K562 (cell line): Measurements from ENCODE around the gene SLC25A10. TPM values are rescaled to one million over a fixed set of nuclear protein-coding genes. Genes with fewer than 3 reads are reported as not detected.

ENCODE experiments used
- ATAC-seq: fragments of 200-7000 bp; cut with Tn5 transposase; 3 replicates; pipeline ENCODE4 v1.9.1; 2020; ENCODE audit warnings: moderate library complexity
- BruUV-seq: library from RNA; stranded (reverse); fragments of 400-500 nt; replicated peaks from 2 replicates; lab custom pipeline; 2021; lab: Mats Ljungman, UMichigan
- CTCF ChIA-PET: fragments of 300-600 bp; formaldehyde crosslinking; extraction: SDS; loops from one replicate; lab custom pipeline; 2021; ENCODE audit warnings: low intra/inter-chr PET ratio; lab: Yijun Ruan, JAX
- POLR2A ChIA-PET: fragments of 300-600, 350-650 bp; sonication (Branson Sonifier 250); formaldehyde crosslinking; extraction: SDS; loops from one replicate; lab custom pipeline; 2021; ENCODE audit warnings: antibody characterized with exemption, inconsistent platforms; lab: Yijun Ruan, JAX
- DNase-seq, 4 experiments: peaks; one replicate each; pipeline versions ENCODE4 v3.0.0 to v3.0.0-alpha.2; 2011 to 2018; ENCODE audit warnings: low spot score in 3 of 4, mixed read lengths in 3 of 4; ENCODE audit errors: extremely low read depth in 1 of 4
- FAIRE-seq: peaks from 2 replicates; lab custom pipeline; 2011; peaks lifted over from hg19 to GRCh38; lab: Jason Lieb, UNC
- H2AFZ ChIP-seq: 2 replicates; pipeline ENCODE4 v1.6.0; 2011; ENCODE audit warnings: low read depth, low read length, control low read depth, inconsistent platforms
- H3K27ac ChIP-seq: fragments of 200-600 bp; 3 replicates; pipeline ENCODE4 v1.8.0; 2011; ENCODE audit warnings: low read depth, mild to moderate bottlenecking, control low read depth, inconsistent platforms, low read length, moderate library complexity, mixed read lengths; ENCODE audit errors: extremely low read depth
- H3K27me3 ChIP-seq, 2 experiments: fragments of 300-600 bp in 1 of 2; 2 replicates in 1 of 2; 3 replicates in 1 of 2; pipeline versions ENCODE4 v1.6.0 to v1.8.0; 2011; ENCODE audit warnings: inconsistent platforms in 2 of 2, low read length in 2 of 2, mild to moderate bottlenecking in 1 of 2, mixed read lengths in 1 of 2, moderate library complexity in 1 of 2; ENCODE audit not compliant: control insufficient read depth in 2 of 2, insufficient read depth in 2 of 2
- H3K36me3 ChIP-seq: fragments of 300-600 bp; 3 replicates; pipeline ENCODE4 v1.8.0; 2011; ENCODE audit warnings: mild to moderate bottlenecking, low read length, inconsistent platforms; ENCODE audit not compliant: control insufficient read depth, insufficient read depth
- H3K4me1 ChIP-seq, 2 experiments: fragments of 200-600 bp in 1 of 2; replicated peaks in 1 of 2; 2 replicates in 1 of 2; 3 replicates in 1 of 2; pipeline versions ENCODE4 v1.5.1 to v1.8.0; 2011; ENCODE audit warnings: inconsistent platforms in 2 of 2, low read length in 2 of 2, mild to moderate bottlenecking in 1 of 2, mixed read lengths in 1 of 2, moderate library complexity in 1 of 2; ENCODE audit not compliant: control insufficient read depth in 2 of 2, insufficient read depth in 2 of 2
- H3K4me2 ChIP-seq: 2 replicates; pipeline ENCODE4 v1.6.1; 2011; ENCODE audit warnings: low read length, control low read depth, inconsistent platforms, mixed read lengths; ENCODE audit not compliant: insufficient read depth
- H3K4me3 ChIP-seq: fragments of 200-600 bp; sonication (generic), shearing (Covaris generic); 2 replicates; pipeline ENCODE4 v1.5.1; 2016; ENCODE audit warnings: control low read depth, inconsistent platforms
- H3K79me2 ChIP-seq: fragments of 200-600 bp; 3 replicates; pipeline ENCODE4 v1.8.0; 2011; ENCODE audit warnings: low read length, inconsistent platforms; ENCODE audit not compliant: control insufficient read depth, insufficient read depth
- H3K9ac ChIP-seq, 2 experiments: 2 replicates each; pipeline versions ENCODE4 v1.6.0 to v1.6.1; 2011; ENCODE audit warnings: low read depth in 2 of 2, low read length in 2 of 2, control low read depth in 1 of 2, inconsistent platforms in 1 of 2, mild to moderate bottlenecking in 1 of 2, mixed read lengths in 1 of 2; ENCODE audit not compliant: insufficient read depth in 1 of 2
- H3K9me1 ChIP-seq: one replicate; pipeline ENCODE4 v1.6.0; 2011; ENCODE audit warnings: inconsistent platforms, mild to moderate bottlenecking, low read length, moderate library complexity; ENCODE audit not compliant: control insufficient read depth, insufficient read depth
- H3K9me3 ChIP-seq: replicated peaks from 2 replicates; pipeline ENCODE4 v1.5.1; 2011; ENCODE audit warnings: low read depth, low read length, inconsistent platforms; ENCODE audit not compliant: control insufficient read depth, insufficient read depth
- H4K20me1 ChIP-seq: replicated peaks from 2 replicates; pipeline ENCODE4 v1.6.1; 2011; ENCODE audit warnings: low read length, inconsistent platforms, mixed read lengths; ENCODE audit not compliant: control insufficient read depth, insufficient read depth
- CBX8 ChIP-seq: fragments of 200-600 bp; sonication (generic); IDR thresholded peaks from 2 replicates; pipeline ENCODE4 v1.6.1; 2012; ENCODE audit warnings: borderline replicate concordance, mixed run types, low read depth, mild to moderate bottlenecking, moderate library complexity, mixed read lengths, low read length, control low read depth, inconsistent platforms; ENCODE audit not compliant: poor library complexity, severe bottlenecking; ENCODE audit errors: extremely low read depth
- ELF4 ChIP-seq: fragments of 450-650 bp; formaldehyde crosslinking; IDR thresholded peaks from 2 replicates; pipeline ENCODE4 v1.4.0; 2022; ENCODE audit warnings: missing genetic modification characterization
- FOXK1 ChIP-seq: sonication (generic); formaldehyde crosslinking; IDR thresholded peaks from 2 replicates; pipeline ENCODE4 v1.8.0; 2022; ENCODE audit warnings: missing genetic modification reagents, mild to moderate bottlenecking, borderline replicate concordance
- ILF3 ChIP-seq: fragments of 450-650 bp; IDR thresholded peaks from 2 replicates; pipeline ENCODE4 v1.6.1; 2018; ENCODE audit warnings: antibody characterized with exemption, mild to moderate bottlenecking, moderate library complexity, borderline replicate concordance
- JUNB ChIP-seq: fragments of 450-650 bp; formaldehyde crosslinking; conservative IDR thresholded peaks from 2 replicates; pipeline ENCODE4 v1.4.0; 2020; ENCODE audit warnings: mild to moderate bottlenecking
- MIER1 ChIP-seq: fragments of 450-650 bp; IDR thresholded peaks from 2 replicates; pipeline ENCODE4 v1.6.1; 2016; ENCODE audit warnings: antibody characterized with exemption, mild to moderate bottlenecking, low read depth
- RBFOX2 ChIP-seq: fragments of 200-400 bp; formaldehyde crosslinking; IDR thresholded peaks from 2 replicates; pipeline ENCODE4 v1.6.1; 2017; ENCODE audit warnings: low read depth, mild to moderate bottlenecking, low read length, moderate library complexity
- TSC22D4 ChIP-seq: fragments of 450-650 bp; IDR thresholded peaks from 2 replicates; pipeline ENCODE4 v1.6.1; 2016; ENCODE audit warnings: missing genetic modification characterization, missing biosample characterization, control low read depth
- YBX1 ChIP-seq: fragments of 450-650 bp; IDR thresholded peaks from 2 replicates; pipeline ENCODE4 v1.7.1; 2016; ENCODE audit warnings: mild to moderate bottlenecking
- ZBTB33 ChIP-seq: sonication (generic); formaldehyde crosslinking; IDR thresholded peaks from 2 replicates; pipeline ENCODE4 v1.8.1; 2023; ENCODE audit warnings: mild to moderate bottlenecking, missing genetic modification reagents
- ZBTB43 ChIP-seq: sonication (generic); formaldehyde crosslinking; IDR thresholded peaks from 2 replicates; pipeline ENCODE4 v1.8.0; 2023; ENCODE audit warnings: mild to moderate bottlenecking, missing genetic modification reagents
- ZBTB7A ChIP-seq: IDR thresholded peaks from 2 replicates; pipeline ENCODE4 v1.6.1; 2011; ENCODE audit warnings: low read depth, mild to moderate bottlenecking, low read length, moderate library complexity, borderline replicate concordance; ENCODE audit not compliant: control insufficient read depth
- ZFPM2 ChIP-seq: fragments of 250-450 bp; sonication (Bioruptor Pico); IDR thresholded peaks from 2 replicates; pipeline ENCODE4 v1.5.1; 2022; ENCODE audit warnings: mild to moderate bottlenecking
- ZNF3 ChIP-seq: fragments of 250-450 bp; sonication (Bioruptor Pico); IDR thresholded peaks from 2 replicates; pipeline ENCODE4 v1.5.0; 2021; ENCODE audit warnings: mild to moderate bottlenecking, moderate library complexity
- whole genome bisulfite sequencing: fragments of 100-300 bp; shearing (Covaris generic); methylation state at CpG from one replicate; pipeline ENCODE4 v1.1.6; 2016; ENCODE audit warnings: low coverage, mixed read lengths; ENCODE audit not compliant: insufficient coverage; ENCODE audit errors: missing lambda C conversion rate; 5-methylcytosine and 5-hydroxymethylcytosine counted together
- in situ Hi-C: fragments of 300-500 bp; cut with MboI; formaldehyde crosslinking; loops from 4 replicates; pipeline ENCODE4 v1.15.0; 2018; ENCODE audit warnings: inconsistent platforms, mixed read lengths
- intact Hi-C: fragments of 100-400 bp; cut with micrococcal nuclease; formaldehyde crosslinking; loops from 2 replicates; pipeline ENCODE4 v1.14.2; 2022
- polyA plus RNA-seq, 8 experiments: library from polyadenylated mRNA; depleted of rRNA in 4 of 8; stranded (reverse) in 5 of 8; unstranded in 3 of 8; fragments of >200 nt; fragmentation: Nextera tagmentation in 2 of 8; fragmentation: Illumina TruSeq in 1 of 8; extraction: Ambion mirVana in 2 of 8; extraction: Trizol in 1 of 8; gene quantifications; 2 replicates each; pipeline versions ENCODE4 v1.2.1 to v1.2.3, GENCODE V29; 2011 to 2014; ENCODE audit warnings: inconsistent platforms in 1 of 8, missing spikeins in 1 of 8
- total RNA-seq, 7 experiments: library from RNA; depleted of rRNA in 6 of 7; stranded (reverse); fragments of >200 nt in 6 of 7; fragmentation: Illumina TruSeq in 2 of 7; extraction: Trizol in 2 of 7; gene quantifications; 2 replicates each; pipeline versions ENCODE4 v1.2.1 to v1.2.3, GENCODE V29; 2011 to 2021; ENCODE audit warnings: low replicate concordance in 1 of 7

SLC25A10 gene
- total and polyA plus RNA-seq, 9 of the 15 experiments (the other 6 are each of a cell fraction or from before 2014, with no cell fraction given): 0.10 to 85.6 (median 34.3) TPM

GRCh38 chr17:81695801-81696200 is 16.3 kb upstream of the SLC25A10 start:
- CTCF ChIA-PET: no interaction called here
- H3K9me3 ChIP-seq: no peaks in the 10 kb centered on the region
- H4K20me1 ChIP-seq: 0 out of 2 replicates have a peak, but pooled peaks cover 5% of the 10 kb centered on the region
- DNase-seq: no peak
- H2AFZ ChIP-seq: no peak overlapping the region
- no peaks in the 10 kb centered on the region for H3K27me3 ChIP-seq
- in situ Hi-C loops: no loop called here
- no peak overlapping the region for H3K4me3 ChIP-seq
- no TSS peak for BruUV-seq
- POLR2A ChIA-PET: interaction anchor here (0.6 to 2.4 kb wide), 5 partner anchors 11 to 29 kb away, joined by 3 to 24 read pairs (median 3); partner anchors contain the start of genes ARL16 and HGS
- 94% methylated on average over 16 of the region's 22 CpGs for WGBS
- H3K9ac ChIP-seq: no peak overlapping the region; a peak in 1 of 4 replicates
- TF ChIP-seq CBX8 (no peak), RBFOX2 (peak; percentile 61), ELF4 (CRISPR knock-in tag) (no peak), ZBTB33 (CRISPR knock-in tag) (peak; percentile 14; the same call in 1 of the 2 replicates), FOXK1 (CRISPR knock-in tag) (no peak), ZNF3 (CRISPR knock-in tag) (no peak), ILF3 (no peak), ZFPM2 (CRISPR knock-in tag) (no peak), MIER1 (no peak), ZBTB43 (CRISPR knock-in tag) (no peak), JUNB (CRISPR knock-in tag) (no peak), ZBTB7A (no peak), YBX1 (no peak), TSC22D4 (no peak)
- peaks cover 96% of the 10 kb centered on the region for H3K36me3 ChIP-seq
- peaks cover 7% of the 10 kb centered on the region for H3K79me2 ChIP-seq
- no peak overlapping the region for H3K4me2 ChIP-seq
- no peak for ATAC-seq
- H3K27ac ChIP-seq: no peak overlapping the region
- no peak for FAIRE-seq
- H3K9me1 ChIP-seq: no peaks in the 10 kb centered on the region
- H3K4me1 ChIP-seq: peaks cover 0 to 47% of the 10 kb centered on the region in 2 experiments; a peak in 2 of 5 replicates
- intact Hi-C loops: no loop called here
